Astrocyte of the hippocampus (primary cell): ENCODE data around the gene SCYL3.
A peak's percentile ranks its signal among the peaks of the same experiment; 100 is the strongest.
"Not testable (repeated sequence)": the region's sequence is repeated elsewhere in the genome, so short reads cannot be mapped to it uniquely, and the experiment has no call there.

ENCODE experiments used
- DNase-seq: peaks from one replicate; pipeline ENCODE4 v3.0.0; 2011; ENCODE audit warnings: low read depth, low spot score

Gene SCYL3, protein sequence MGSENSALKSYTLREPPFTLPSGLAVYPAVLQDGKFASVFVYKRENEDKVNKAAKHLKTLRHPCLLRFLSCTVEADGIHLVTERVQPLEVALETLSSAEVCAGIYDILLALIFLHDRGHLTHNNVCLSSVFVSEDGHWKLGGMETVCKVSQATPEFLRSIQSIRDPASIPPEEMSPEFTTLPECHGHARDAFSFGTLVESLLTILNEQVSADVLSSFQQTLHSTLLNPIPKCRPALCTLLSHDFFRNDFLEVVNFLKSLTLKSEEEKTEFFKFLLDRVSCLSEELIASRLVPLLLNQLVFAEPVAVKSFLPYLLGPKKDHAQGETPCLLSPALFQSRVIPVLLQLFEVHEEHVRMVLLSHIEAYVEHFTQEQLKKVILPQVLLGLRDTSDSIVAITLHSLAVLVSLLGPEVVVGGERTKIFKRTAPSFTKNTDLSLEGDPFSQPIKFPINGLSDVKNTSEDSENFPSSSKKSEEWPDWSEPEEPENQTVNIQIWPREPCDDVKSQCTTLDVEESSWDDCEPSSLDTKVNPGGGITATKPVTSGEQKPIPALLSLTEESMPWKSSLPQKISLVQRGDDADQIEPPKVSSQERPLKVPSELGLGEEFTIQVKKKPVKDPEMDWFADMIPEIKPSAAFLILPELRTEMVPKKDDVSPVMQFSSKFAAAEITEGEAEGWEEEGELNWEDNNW

GRCh38 chr1:169893645-169894423 is at the start of gene SCYL3:
Gene SCYL3, minus strand, starts transcription at chr1:169893896. Its CDS starts 5,056 bp downstream, at chr1:169888840.
- DNase-seq: peak; percentile 98

- DNase-seq: peak; percentile 77
Observed at GRCh38 chr1:169941982-169942830, 48.5 kb upstream of the SCYL3 start.

DNA sequence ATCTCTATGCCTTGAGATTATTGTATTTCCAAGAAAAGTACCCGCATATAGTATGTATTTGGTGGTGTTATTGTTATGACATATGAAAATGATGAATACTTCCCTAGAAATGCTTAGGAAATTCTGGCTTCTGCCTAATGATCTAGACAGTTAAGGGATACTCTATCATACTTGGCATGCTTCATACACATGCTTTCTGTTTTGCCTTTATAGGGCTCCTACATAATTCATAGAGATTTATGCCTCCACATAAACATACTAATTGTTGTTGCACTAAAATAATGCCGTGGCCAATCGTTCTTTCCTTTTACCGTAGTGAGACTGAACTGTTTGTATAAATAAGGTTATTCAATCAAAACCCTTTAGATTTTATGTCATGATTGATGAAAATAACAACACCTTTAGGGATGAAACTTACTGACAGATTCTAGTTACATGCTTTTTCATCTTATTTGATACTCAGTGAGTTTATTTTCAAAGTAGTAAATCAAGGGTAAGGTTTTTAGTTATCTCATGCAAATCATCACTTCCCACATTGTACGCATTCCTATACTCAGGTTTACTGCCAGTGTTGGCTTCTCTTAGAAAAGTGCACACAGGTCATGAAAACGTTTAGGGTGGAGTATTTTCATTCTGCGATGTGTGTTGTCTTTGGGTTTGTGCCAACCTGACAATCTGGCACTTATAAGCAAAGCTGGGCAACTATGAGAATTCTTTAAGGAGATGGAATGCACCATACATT is 40.5 kb upstream of the SCYL3 start:
- peak; percentile 58 for DNase-seq

GRCh38 chr1:169931795-169932231 is 38.1 kb upstream of the SCYL3 start:
- DNase-seq: peak; percentile 50

DNA sequence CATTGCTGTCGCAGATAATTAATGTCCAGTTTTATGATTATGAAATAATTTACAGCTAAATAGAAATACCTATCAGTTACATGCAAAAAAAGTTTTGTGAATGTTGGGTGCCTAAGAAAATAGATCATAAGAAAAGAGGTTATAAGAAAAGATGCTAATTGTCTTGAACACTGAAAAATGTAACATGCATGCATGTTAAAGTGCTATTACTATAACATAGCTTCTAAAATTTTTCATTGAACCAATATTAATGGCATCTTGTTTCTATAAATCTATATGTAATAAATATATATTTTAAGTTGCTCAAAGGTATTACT is 35.5 kb upstream of the SCYL3 start:
- no peak for DNase-seq

DNA sequence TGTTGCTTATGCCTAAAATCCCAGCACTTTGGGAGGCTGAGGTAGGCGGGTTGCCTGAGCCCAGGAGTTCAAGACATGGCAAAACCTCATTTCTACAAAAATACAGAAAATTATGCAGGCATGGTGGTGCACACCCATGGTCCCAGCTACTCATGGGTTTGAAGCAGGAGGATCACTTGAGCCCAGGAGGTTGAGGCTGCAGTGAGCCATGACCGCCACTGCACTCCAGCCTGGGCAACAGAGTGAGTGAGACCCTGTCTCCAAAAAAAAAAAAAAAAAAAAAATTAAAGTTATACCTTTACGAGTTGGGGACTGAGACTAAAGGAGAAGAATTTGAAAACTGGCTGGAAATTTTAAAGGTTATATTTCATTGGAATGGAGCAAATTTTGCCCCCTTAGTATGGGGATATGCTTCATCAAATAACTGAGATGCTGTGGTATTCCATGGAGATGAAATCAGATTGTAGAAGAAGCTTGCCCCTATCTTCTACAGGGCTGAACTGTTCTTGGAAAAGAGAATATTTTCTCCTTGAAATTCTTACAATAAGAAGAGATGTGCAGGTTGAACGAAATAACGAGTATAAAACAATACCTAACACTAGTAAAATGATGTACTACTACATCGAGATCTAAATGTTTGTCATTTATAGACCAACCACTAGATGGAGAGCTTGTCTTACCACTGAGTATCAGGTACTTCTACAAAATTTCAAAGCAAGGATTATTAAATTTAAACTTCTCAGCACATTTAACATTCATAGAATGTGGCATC is 34.9 kb upstream of the SCYL3 start:
- DNase-seq: peak; percentile 63

GRCh38 chr1:169925505-169926482 is 32.1 kb upstream of the SCYL3 start:
- DNase-seq: peak; percentile 66

GRCh38 chr1:169924829-169925228 is 31.1 kb upstream of the SCYL3 start:
- DNase-seq: no peak

GRCh38 chr1:169924063-169924462 is 30.4 kb upstream of the SCYL3 start:
- DNase-seq: no peak

- no peak for DNase-seq
Observed at GRCh38 chr1:169921080-169921479, 27.4 kb upstream of the SCYL3 start.

DNA sequence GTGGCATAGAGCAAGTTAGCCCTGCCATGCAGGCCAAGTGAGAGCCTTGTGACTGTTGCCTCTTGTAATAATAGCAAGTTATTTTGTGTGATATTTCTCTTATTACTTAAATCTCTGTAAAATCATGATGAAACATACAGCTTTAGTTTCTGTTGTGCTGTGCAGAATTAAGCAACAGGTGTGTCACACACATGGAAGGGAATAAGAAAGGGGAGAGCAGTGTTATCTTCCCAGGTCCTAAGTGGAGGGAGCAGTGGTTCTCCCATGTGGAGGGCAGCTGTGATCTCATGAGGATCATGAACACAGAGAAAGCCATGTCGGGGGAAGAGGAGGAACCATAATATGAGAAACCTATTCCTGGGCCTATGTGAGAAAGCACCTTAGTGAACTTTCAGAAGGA is 25.2 kb upstream of the SCYL3 start:
- no peak for DNase-seq

- DNase-seq: not testable (repeated sequence)
Observed at GRCh38 chr1:169918220-169918619, 24.5 kb upstream of the SCYL3 start.

DNA sequence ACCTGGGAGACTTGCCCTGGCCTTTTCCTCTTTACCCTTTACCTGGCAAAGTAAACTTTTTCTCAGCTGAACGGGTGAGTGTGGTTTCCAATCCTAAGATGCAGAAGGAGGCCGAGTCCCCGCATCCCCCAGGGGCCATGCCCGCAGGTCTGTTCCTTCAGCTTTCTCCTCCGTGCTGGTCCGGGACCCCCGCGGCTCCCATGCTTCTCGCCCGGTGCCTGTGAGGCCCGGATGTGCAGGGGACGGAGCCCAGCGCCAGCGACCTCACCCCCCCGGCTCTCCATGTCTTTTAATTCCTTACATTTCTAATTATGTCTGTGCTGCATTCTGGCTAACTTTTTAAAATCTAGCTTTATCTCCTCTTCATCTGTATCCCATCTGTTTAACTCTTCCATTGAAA is 21.5 kb upstream of the SCYL3 start:
- no peak for DNase-seq

DNA sequence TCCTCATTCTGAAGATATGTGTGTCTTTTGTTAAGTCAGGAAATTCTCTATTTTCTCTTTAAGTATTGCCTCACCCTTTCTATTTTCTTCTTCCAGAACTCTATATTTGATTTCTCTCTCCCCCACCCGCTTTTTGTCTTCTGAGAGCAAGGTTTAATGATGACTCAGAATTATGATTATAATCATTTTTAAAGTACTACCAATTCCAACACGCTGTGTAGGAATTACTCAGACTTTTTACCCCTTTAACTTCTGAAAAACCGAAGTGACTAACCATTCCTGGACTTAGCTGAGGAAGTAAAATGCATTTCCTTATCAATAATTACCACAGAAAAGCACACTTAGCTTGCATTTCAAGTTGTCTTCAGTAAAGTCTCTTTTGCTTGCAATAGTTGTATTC is 20.8 kb upstream of the SCYL3 start:
- DNase-seq: no peak

DNA sequence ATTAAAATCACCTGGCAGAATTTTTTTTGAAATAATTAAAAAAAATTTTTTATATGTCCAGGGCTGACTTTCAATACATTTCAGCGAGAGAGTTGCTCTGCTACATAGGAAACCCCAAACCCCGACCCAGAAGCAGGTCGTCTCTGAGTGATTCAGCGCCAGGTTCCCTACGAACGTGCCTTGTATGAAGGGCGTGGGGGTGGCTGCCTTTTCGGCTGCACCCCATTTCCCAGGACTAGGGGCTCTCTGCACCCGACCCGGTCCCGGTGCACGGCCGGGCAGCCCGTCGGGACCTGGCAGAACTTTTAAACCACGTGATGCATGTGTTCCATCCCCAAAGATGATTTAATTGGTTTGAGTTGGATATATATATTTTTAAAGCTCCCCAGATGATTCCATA is 15.8 kb upstream of the SCYL3 start:
- DNase-seq: no peak

DNA sequence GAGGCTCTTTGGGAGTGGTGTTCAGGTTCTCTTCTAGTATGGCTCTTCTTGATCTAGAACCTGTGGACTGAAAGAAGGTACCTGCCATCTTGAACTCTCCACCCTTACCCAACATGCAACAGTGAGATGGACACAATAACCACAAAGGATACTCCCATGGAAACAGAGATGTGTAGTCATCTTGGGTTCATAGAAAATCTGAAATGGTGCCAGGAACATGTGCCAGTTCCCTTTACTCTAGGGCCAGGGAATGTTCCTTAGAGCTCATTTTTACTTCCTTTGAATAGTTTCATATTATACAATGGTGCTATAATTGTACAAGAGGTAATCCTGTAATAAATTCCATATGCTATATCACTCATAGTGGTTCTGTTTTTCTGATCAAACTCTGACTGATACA is 13.2 kb upstream of the SCYL3 start:
- DNase-seq: no peak

DNA sequence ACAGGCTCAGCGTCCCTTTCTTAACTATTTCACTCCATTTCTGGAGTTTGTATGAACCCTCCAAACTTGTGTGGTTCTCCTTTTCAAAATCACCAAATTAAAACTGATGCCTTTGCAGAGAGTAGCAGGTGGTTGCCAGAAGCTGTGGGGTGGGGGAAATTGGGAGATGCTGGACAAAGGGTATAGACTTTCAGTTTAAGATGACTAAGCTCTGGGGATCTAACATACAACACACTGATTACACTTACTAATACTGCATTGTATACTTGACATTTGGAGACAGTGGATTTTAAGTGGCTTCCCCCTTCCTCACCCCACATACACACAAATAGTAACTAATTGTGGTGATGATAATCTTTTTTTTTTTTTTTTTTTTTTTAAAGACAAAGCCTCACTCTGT is 11.1 kb upstream of the SCYL3 start:
- no peak for DNase-seq

DNA sequence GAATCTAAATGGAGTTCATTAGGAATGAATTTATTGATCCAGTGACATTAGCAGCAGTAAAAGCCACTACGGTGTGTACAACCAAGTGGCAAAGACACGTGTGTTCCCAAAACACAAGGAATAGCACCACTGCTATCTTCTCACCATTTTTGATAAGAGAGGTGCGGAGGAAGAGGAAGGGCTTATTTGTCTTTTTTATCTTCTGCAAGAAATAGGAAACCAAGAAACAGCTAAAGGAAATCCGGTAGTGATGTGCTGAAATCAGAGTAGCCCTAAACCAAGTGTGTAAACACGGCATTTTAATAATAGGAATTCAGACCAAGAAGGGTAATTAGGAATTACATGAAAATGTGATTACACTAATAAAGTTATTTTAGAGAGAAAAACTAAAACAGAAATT is 9.1 kb upstream of the SCYL3 start:
- DNase-seq: no peak

DNA sequence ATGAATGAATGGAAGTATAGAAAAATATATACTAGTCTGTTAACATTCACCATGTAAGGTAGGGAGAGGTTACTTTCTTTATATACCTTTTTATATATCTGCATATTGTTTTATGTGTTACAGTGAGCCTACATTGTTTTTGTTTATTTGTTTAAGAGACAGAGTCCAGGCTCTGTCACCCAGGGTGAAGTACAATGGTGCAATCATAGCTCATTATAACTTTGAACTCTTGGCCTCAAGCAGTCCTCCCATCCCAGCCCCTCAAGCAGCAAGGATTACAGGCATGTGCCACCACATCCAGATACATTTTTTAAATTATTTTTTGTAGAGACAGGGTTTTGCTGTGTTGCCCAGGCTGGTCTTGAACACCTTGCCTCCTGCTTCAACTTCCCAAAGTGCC is 7.4 kb upstream of the SCYL3 start:
- no peak for DNase-seq
